ENCODE results near the gene ABCC5. TPM values are rescaled to one million over a fixed set of nuclear protein-coding genes. Genes with fewer than 3 reads are reported as not detected.

The ABCC5 gene
- total RNA-seq, 3 donors from 2014 or later, result 10.0 to 12.5 (median 12.4) TPM

GRCh38 chr3:184005941-184006507 is 11.7 kb downstream of the ABCC5 start:
- H3K36me3 Mint-ChIP-seq (ENCODE audit: insufficient read depth), result peaks cover 19% of the 10 kb centered on the region
- no peak overlapping the region for H3K4me3 Mint-ChIP-seq
- no peaks in the 10 kb centered on the region for H3K27me3 Mint-ChIP-seq (ENCODE audit: low read depth)
- no peaks in the 10 kb centered on the region for H3K9me3 Mint-ChIP-seq
- DNase-seq (no peak), ATAC-seq (peak; percentile 41 to 57)
- peaks cover 12% of the 10 kb centered on the region for H3K4me1 Mint-ChIP-seq (ENCODE audit: low read depth)

GRCh38 chr3:184004476-184004875 is 13.2 kb downstream of the ABCC5 start:
- H3K36me3 Mint-ChIP-seq (ENCODE audit: insufficient read depth), result peaks cover 12% of the 10 kb centered on the region
- DNase-seq, result no peak
- ATAC-seq, result no peak
- H3K27me3 Mint-ChIP-seq (ENCODE audit: low read depth), result no peaks in the 10 kb centered on the region
- no peak overlapping the region for H3K4me3 Mint-ChIP-seq
- H3K4me1 Mint-ChIP-seq (ENCODE audit: low read depth), result peaks cover 12% of the 10 kb centered on the region
- no peaks in the 10 kb centered on the region for H3K9me3 Mint-ChIP-seq

- no peaks in the 10 kb centered on the region for H3K27me3 Mint-ChIP-seq (ENCODE audit: low read depth)
- DNase-seq, result no peak
- H3K9me3 Mint-ChIP-seq, result no peaks in the 10 kb centered on the region
Observed at GRCh38 chr3:184003187-184003967, 14.3 kb downstream of the ABCC5 start.

GRCh38 chr3:184002469-184002868 is 15.2 kb downstream of the ABCC5 start:
- Mint-ChIP-seq H3K4me3 (no peak overlapping the region), H3K4me1 (ENCODE audit: low read depth) (peaks cover 10% of the 10 kb centered on the region), H3K36me3 (ENCODE audit: insufficient read depth) (peaks cover 16% of the 10 kb centered on the region), H3K27me3 (ENCODE audit: low read depth) (no peaks in the 10 kb centered on the region), H3K9me3 (no peaks in the 10 kb centered on the region)
- no peak for ATAC-seq
- DNase-seq, result no peak

More at GRCh38 chr3:184003187-184003967, 14.3 kb downstream of the ABCC5 start:
- Mint-ChIP-seq H3K36me3 (ENCODE audit: insufficient read depth) (peaks cover 16% of the 10 kb centered on the region), H3K4me1 (ENCODE audit: low read depth) (peaks cover 12% of the 10 kb centered on the region), H3K4me3 (no peak overlapping the region)
- ATAC-seq, result no peak

- no peaks in the 10 kb centered on the region for H3K27me3 Mint-ChIP-seq (ENCODE audit: low read depth)
- no peaks in the 10 kb centered on the region for H3K9me3 Mint-ChIP-seq
- ATAC-seq (no peak), DNase-seq (no peak)
- peaks cover 18% of the 10 kb centered on the region for H3K36me3 Mint-ChIP-seq (ENCODE audit: insufficient read depth)
- no peak overlapping the region for H3K4me3 Mint-ChIP-seq
- peaks cover 10% of the 10 kb centered on the region for H3K4me1 Mint-ChIP-seq (ENCODE audit: low read depth)
Observed at GRCh38 chr3:184001761-184002160, 15.9 kb downstream of the ABCC5 start.

- peaks cover 23% of the 10 kb centered on the region for H3K36me3 Mint-ChIP-seq (ENCODE audit: insufficient read depth)
- H3K27me3 Mint-ChIP-seq (ENCODE audit: low read depth), result no peaks in the 10 kb centered on the region
- no peak overlapping the region for H3K4me3 Mint-ChIP-seq
- DNase-seq, result no peak
- no peaks in the 10 kb centered on the region for H3K9me3 Mint-ChIP-seq
- H3K4me1 Mint-ChIP-seq (ENCODE audit: low read depth), result no peaks in the 10 kb centered on the region
- no peak for ATAC-seq
Observed at GRCh38 chr3:183991403-183991802, 26.3 kb downstream of the ABCC5 start.

- no peaks in the 10 kb centered on the region for H3K27me3 Mint-ChIP-seq (ENCODE audit: low read depth)
- DNase-seq (no peak), ATAC-seq (no peak)
- H3K9me3 Mint-ChIP-seq, result no peaks in the 10 kb centered on the region
- no peak overlapping the region for H3K4me3 Mint-ChIP-seq
- H3K4me1 Mint-ChIP-seq (ENCODE audit: low read depth), result no peaks in the 10 kb centered on the region
- H3K36me3 Mint-ChIP-seq (ENCODE audit: insufficient read depth), result peaks cover 41% of the 10 kb centered on the region
Observed at GRCh38 chr3:183988216-183988790, 29.4 kb downstream of the ABCC5 start.

GRCh38 chr3:183987000-183987600 is 30.6 kb downstream of the ABCC5 start:
- ATAC-seq (no peak), DNase-seq (no peak)
- no peaks in the 10 kb centered on the region for H3K4me1 Mint-ChIP-seq (ENCODE audit: low read depth)
- H3K27me3 Mint-ChIP-seq (ENCODE audit: low read depth), result no peaks in the 10 kb centered on the region
- no peaks in the 10 kb centered on the region for H3K9me3 Mint-ChIP-seq
- peaks cover 44% of the 10 kb centered on the region for H3K36me3 Mint-ChIP-seq (ENCODE audit: insufficient read depth)
- H3K4me3 Mint-ChIP-seq, result no peak overlapping the region

GRCh38 chr3:183984749-183985729 is 32.6 kb downstream of the ABCC5 start:
- no peak overlapping the region for H3K4me3 Mint-ChIP-seq
- no peaks in the 10 kb centered on the region for H3K27me3 Mint-ChIP-seq (ENCODE audit: low read depth)
- H3K9me3 Mint-ChIP-seq, result no peaks in the 10 kb centered on the region
- peaks cover 55% of the 10 kb centered on the region for H3K36me3 Mint-ChIP-seq (ENCODE audit: insufficient read depth)
- no peaks in the 10 kb centered on the region for H3K4me1 Mint-ChIP-seq (ENCODE audit: low read depth)
- no peak for ATAC-seq
- no peak for DNase-seq

- DNase-seq (no peak), ATAC-seq (no peak)
- H3K27me3 Mint-ChIP-seq (ENCODE audit: low read depth), result no peaks in the 10 kb centered on the region
- H3K4me3 Mint-ChIP-seq, result no peak overlapping the region
- no peaks in the 10 kb centered on the region for H3K9me3 Mint-ChIP-seq
- H3K36me3 Mint-ChIP-seq (ENCODE audit: insufficient read depth), result peaks cover 55% of the 10 kb centered on the region
- H3K4me1 Mint-ChIP-seq (ENCODE audit: low read depth), result no peaks in the 10 kb centered on the region
Observed at GRCh38 chr3:183984127-183984740, 33.5 kb downstream of the ABCC5 start.

GRCh38 chr3:183981990-183982644 is 35.6 kb downstream of the ABCC5 start:
- Mint-ChIP-seq H3K36me3 (ENCODE audit: insufficient read depth) (peaks cover 47% of the 10 kb centered on the region), H3K4me3 (no peak overlapping the region), H3K9me3 (no peaks in the 10 kb centered on the region), H3K27me3 (ENCODE audit: low read depth) (no peaks in the 10 kb centered on the region), H3K4me1 (ENCODE audit: low read depth) (no peaks in the 10 kb centered on the region)
- no peak for ATAC-seq
- DNase-seq, result no peak

- no peak overlapping the region for H3K4me3 Mint-ChIP-seq
- DNase-seq, result no peak
- no peaks in the 10 kb centered on the region for H3K9me3 Mint-ChIP-seq
- no peak for ATAC-seq
- H3K4me1 Mint-ChIP-seq (ENCODE audit: low read depth), result no peaks in the 10 kb centered on the region
- H3K36me3 Mint-ChIP-seq (ENCODE audit: insufficient read depth), result peaks cover 43% of the 10 kb centered on the region
- H3K27me3 Mint-ChIP-seq (ENCODE audit: low read depth), result no peaks in the 10 kb centered on the region
Observed at GRCh38 chr3:183980403-183980802, 37.3 kb downstream of the ABCC5 start.

- no peak for ATAC-seq
- no peaks in the 10 kb centered on the region for H3K9me3 Mint-ChIP-seq
- H3K4me3 Mint-ChIP-seq, result no peak overlapping the region
- DNase-seq, result no peak
- H3K4me1 Mint-ChIP-seq (ENCODE audit: low read depth), result no peaks in the 10 kb centered on the region
- peaks cover 22% of the 10 kb centered on the region for H3K36me3 Mint-ChIP-seq (ENCODE audit: insufficient read depth)
- no peaks in the 10 kb centered on the region for H3K27me3 Mint-ChIP-seq (ENCODE audit: low read depth)
Observed at GRCh38 chr3:183975981-183976662, 41.6 kb downstream of the ABCC5 start.

All from activated T-cell treated with anti-CD3 and anti-CD28 coated beads, Interleukin-2, amount 50 U/mL, for 4 hours (primary cell).